ENCODE results near the gene PLCL2.
"Not testable (repeated sequence)": the region's sequence is repeated elsewhere in the genome, so short reads cannot be mapped to it uniquely, and the experiment has no call there.

Gene PLCL2

DNA sequence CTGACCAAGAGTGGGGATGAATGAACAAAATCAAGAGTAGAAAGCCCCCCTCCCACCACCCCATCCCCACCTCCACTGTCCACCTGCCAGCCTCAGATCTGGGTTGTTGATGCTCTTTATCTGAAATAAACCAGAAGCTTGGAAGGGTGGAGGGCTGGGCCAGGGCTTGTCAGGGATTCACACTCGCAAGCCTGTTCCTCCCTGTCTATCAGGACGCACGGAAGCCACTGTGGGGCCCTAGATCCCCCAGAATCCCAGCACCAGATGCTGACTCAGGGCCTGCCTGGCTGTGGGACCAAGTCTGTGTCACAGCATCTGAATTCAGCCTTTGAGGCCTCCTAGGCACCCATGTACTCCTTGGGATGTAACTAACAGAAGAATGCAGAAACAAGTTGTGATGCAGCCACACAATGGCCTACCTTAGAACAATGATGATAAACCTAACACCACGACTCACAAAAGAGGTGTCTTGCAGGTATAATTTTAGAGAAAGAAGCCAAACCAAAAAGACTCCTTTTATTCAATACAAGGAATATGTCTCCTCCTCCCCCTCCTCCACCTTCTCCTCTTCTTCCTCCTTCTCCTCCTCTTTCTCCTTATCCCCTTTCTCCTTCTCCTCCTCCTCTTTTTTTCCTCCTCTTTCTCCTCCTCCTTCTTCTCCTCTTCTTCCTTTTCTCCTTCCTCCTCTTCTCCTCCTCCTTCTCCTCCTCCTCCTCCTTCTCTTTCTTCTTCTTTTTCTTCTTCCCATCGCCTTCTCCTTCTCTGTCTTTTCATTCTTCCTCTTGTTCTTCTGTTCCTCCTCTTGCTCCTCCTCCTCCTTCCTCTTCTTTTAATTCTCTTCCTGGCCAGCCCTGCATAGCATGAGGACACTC, 234.7 kb downstream of the PLCL2 start:
- no peak for FAIRE-seq
- no peak for DNase-seq (ENCODE audit: insufficient read length)
- TF ChIP-seq TAF1 (IDR thresholded peaks at IDR 0.05; ENCODE audit: borderline replicate concordance, low read depth, low read length) = no peak
- TF ChIP-seq POLR2A (IDR thresholded peaks at IDR 0.05; ENCODE audit: low read depth, low read length) = no peak
- TF ChIP-seq POLR2AphosphoS5 (IDR thresholded peaks at IDR 0.05; ENCODE audit: low read depth, low read length) = no peak

DNA sequence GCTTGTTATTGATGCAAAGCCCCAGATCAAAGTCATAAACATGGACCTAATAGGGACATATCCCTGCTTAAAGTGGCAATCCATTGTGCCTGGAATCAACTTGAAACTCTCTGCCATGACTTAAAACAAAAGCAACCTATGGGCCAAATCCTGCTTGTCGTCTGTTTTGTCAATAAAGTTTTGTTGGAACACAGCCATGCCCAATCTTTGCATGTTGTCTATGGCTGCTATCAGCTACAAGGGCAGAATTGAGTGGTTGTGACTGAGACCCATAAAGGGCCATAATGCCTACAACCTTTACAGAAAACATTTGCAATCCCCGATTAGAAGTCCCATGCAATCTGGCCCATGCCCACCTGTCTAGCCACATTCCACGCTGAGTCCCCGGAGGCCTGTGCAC, 235.4 kb downstream of the PLCL2 start:
- DNase-seq (ENCODE audit: insufficient read length) (no peak), FAIRE-seq (no peak)
- TF ChIP-seq POLR2AphosphoS5 (IDR thresholded peaks at IDR 0.05; ENCODE audit: low read depth, low read length) (no peak), POLR2A (IDR thresholded peaks at IDR 0.05; ENCODE audit: low read depth, low read length) (no peak), TAF1 (IDR thresholded peaks at IDR 0.05; ENCODE audit: borderline replicate concordance, low read depth, low read length) (no peak)

DNA sequence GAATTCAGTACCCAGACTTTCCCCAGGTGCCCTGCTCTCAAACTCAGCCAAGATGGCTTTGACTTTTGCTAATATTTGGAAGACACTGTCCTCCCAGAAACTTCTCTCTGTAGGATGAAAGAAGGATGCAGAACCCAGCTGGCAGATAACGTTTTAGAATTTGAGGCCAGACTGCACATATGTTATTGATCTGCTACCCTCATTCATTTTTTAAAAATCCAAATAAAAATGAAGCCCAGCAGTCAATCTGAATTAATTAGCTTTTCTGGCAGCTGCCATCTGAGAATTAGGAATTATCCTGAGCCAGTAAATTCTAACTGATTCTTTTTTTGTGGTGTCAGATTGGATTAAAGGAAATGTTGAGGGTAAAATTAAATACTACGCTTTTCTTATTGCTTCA, 236.6 kb downstream of the PLCL2 start:
- TF ChIP-seq POLR2AphosphoS5 (IDR thresholded peaks at IDR 0.05; ENCODE audit: low read depth, low read length) (no peak), TAF1 (IDR thresholded peaks at IDR 0.05; ENCODE audit: borderline replicate concordance, low read depth, low read length) (no peak), POLR2A (IDR thresholded peaks at IDR 0.05; ENCODE audit: low read depth, low read length) (no peak)
- no peak for FAIRE-seq
- no peak for DNase-seq (ENCODE audit: insufficient read length)

DNA sequence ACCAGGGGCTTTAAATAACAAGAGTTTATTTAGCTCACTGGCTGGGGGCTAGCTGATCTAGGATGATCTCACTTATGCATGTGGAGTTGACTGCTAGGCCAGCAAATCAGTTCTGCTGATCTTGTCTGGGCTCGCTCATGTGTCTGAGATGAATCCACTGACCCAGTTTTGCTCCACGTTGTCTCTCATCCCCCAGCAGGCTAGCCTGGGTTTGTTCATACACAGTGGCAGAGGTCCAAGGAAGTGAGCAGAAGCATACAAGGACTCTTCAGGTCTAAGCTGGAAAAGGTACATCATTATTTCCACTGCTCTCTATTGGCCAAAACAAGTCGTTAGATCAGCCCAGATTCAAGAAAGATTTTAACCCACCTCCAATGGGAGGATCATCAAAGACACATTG, 238.0 kb downstream of the PLCL2 start:
- TF ChIP-seq TAF1 (IDR thresholded peaks at IDR 0.05; ENCODE audit: borderline replicate concordance, low read depth, low read length) = no peak
- no peak for TF ChIP-seq POLR2A (IDR thresholded peaks at IDR 0.05; ENCODE audit: low read depth, low read length)
- no peak for TF ChIP-seq POLR2AphosphoS5 (IDR thresholded peaks at IDR 0.05; ENCODE audit: low read depth, low read length)
- DNase-seq (ENCODE audit: insufficient read length) (no peak), FAIRE-seq (no peak)

DNA sequence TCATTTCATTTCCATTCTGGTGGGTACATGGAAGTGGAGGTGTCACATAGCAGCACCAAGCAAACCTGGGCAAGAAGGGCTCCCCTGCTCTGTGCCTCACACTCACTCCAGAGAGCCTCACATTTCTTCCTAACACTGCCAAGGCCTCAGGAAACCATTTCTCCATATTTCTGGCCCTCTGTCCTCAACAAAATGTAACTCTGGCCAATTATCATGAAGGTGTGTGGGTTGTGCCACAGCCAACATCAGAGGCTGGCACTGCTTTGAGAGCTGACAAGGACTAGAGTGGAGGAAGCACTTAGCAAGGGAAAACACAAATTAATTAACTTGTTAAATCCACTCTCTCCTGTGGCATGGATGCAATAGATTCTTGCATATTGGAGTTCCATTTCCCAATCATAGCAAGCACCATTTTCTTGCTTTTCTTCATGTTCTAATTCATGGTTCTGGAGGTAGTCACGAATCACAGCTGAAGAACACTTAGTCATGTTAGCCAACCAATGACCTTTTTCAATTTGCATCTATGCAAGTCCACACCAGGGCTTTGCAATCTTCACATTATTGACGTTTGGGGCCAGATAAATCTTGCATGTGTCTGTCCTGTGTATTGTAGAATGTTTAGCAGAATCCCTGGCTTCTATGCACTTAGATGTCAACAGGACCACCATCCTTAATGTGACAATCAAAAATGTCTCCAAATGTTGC, 241.1 kb downstream of the PLCL2 start:
- DNase-seq (ENCODE audit: insufficient read length) (no peak), FAIRE-seq (no peak)
- no peak for TF ChIP-seq TAF1 (IDR thresholded peaks at IDR 0.05; ENCODE audit: borderline replicate concordance, low read depth, low read length)
- TF ChIP-seq POLR2AphosphoS5 (IDR thresholded peaks at IDR 0.05; ENCODE audit: low read depth, low read length) = no peak
- no peak for TF ChIP-seq POLR2A (IDR thresholded peaks at IDR 0.05; ENCODE audit: low read depth, low read length)

DNA sequence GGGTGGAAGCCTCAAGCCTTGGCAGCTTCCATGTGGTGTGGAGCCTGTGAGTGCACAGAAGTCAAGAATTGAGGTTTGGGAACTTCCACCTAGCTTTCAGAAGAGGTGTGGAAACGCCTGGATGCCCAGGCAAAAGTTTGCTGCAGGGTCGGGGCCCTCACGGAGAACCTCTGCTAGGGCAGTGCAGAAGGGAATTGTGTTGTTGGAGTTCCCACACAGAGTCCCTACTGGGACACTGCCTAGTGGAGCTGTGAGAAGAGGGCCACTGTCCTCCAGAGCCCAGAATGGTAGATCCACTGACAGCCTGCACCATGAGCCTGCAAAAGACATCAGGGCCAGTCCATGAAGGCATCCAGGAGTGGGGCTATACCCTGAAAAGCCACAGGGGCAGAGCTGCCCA, 243.9 kb downstream of the PLCL2 start:
- not testable (repeated sequence) for DNase-seq (ENCODE audit: insufficient read length); FAIRE-seq

DNA sequence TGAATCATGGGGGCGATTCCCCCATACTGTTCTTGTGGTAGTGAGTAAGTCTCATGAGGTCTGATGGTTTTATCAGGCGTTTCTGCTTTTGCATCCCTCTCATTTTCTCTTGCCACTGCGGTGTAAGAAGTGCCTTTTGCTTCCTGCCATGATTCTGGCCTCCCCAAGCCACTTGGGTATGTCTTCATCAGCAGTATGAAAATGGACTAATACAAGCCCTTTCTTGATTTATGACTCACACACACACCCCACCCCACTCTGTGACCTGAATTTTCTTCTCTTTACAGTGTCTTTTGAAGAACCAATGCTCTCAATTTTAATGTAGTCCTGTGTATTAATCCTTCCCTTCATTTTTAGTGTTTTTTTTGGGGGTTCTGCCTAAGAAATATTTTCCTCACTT, 244.8 kb downstream of the PLCL2 start:
- no peak for FAIRE-seq
- no peak for TF ChIP-seq POLR2AphosphoS5 (IDR thresholded peaks at IDR 0.05; ENCODE audit: low read depth, low read length)
- no peak for TF ChIP-seq POLR2A (IDR thresholded peaks at IDR 0.05; ENCODE audit: low read depth, low read length)
- DNase-seq (ENCODE audit: insufficient read length) = no peak

DNA sequence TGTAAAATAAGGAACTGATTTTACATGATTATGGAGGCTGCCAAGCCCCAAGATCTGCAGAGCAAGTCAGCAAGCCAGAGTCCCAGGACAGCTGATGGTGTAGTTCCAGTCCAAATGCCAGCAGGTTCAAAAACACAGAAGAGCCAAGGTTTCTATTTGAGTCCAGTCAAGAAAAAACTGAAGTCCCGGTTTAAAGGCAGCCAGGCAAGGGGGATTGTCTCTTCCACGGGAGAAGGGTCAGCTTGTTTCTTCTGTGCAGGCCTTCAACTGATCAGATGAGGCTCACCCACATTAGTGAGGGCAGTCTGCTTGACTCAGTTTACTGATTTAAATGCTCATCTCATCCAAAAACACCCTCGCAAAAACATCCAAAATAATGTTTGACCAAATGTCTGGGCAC, 246.2 kb downstream of the PLCL2 start:
- TF ChIP-seq POLR2A (IDR thresholded peaks at IDR 0.05; ENCODE audit: low read depth, low read length) (no peak), POLR2AphosphoS5 (IDR thresholded peaks at IDR 0.05; ENCODE audit: low read depth, low read length) (no peak), TAF1 (IDR thresholded peaks at IDR 0.05; ENCODE audit: borderline replicate concordance, low read depth, low read length) (no peak)
- no peak for DNase-seq (ENCODE audit: insufficient read length)
- FAIRE-seq = no peak

DNA sequence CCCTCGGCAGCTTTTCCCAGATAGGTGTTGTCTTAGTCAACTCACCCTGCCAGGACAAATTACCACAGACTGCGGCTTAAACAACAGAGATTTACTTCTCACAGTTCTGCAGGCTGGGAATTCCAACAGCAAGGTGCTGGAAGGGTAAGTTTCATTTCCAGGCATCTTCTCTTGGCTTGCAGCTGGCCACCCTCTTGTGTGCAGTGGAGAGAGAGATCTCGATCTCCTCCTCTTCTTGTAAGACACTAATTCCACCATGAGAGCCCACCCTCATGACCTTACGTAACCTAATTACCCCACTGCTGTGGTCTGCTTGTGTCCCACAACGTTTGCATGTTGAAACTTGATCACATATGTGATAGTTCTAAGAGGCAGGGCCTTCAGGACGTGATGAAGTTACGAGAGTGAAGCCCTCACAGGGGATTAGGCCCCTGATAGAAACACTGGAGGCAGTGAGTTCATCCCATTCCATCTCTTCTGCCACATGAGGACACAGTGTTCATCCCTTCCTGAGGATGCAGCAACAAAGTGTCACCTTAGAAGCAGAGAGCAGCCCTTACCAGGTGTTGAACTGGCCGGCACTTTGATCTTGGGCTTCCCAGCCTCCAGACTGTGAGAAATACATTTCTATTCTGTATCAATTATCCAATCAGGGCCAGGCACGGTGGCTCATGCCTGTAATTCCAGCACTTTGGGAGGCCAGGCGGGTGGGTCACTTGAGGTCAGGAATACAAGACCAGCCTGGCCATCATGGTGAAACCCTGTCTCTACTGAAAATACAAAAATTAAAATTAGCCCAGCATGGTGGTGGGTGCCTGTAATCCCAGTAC, 247.7 kb downstream of the PLCL2 start:
- DNase-seq (ENCODE audit: insufficient read length) (no peak), FAIRE-seq (no peak)
- TF ChIP-seq TAF1 (IDR thresholded peaks at IDR 0.05; ENCODE audit: borderline replicate concordance, low read depth, low read length) (no peak), POLR2A (IDR thresholded peaks at IDR 0.05; ENCODE audit: low read depth, low read length) (no peak), POLR2AphosphoS5 (IDR thresholded peaks at IDR 0.05; ENCODE audit: low read depth, low read length) (no peak)

DNA sequence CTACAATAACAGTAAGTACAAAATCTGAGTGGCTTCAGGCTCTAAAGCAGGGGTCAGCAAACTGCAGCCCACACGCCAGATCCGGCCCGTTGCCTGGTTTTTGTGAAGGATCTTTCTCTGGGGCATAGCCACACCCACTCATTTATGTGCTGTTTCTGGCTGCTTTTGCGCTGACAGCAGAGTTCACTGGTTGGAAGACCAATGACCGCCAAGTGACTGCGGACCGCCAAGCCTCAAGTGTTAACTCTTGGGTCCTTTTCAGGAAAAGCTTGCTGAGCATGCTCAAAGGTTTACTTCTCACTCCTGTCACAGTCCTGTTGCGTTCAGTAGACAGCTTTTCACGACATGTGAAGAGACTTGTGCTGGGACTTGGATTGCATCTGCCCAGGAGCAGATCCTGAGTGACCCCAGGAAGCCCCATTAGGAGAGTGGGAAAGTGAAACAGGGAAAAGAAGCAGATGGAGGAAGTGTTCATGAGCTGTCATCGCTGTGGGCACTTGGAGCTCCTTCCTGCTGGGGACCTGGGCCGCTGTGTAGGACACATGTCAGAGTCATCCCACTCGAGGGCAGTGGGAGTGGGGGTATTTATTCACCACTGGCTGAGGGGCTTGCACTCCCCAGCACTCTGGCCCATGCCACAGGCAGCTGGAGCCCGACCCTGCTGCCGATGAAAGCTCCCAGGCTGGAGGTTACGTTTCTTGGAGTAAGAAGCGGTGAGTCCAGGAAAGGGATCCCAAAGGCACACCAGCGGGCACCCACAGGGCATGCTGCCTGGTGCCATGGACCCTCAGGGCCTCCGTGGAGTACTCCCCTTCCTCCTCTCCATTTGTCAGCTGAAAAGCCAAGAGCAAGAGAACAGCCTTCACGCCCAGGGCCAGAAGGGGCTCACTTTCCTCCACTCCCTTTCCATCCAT, 249.1 kb downstream of the PLCL2 start:
- TF ChIP-seq TAF1 (IDR thresholded peaks at IDR 0.05; ENCODE audit: borderline replicate concordance, low read depth, low read length) = no peak
- no peak for TF ChIP-seq POLR2AphosphoS5 (IDR thresholded peaks at IDR 0.05; ENCODE audit: low read depth, low read length)
- TF ChIP-seq POLR2A (IDR thresholded peaks at IDR 0.05; ENCODE audit: low read depth, low read length) = no peak
- no peak for FAIRE-seq
- no peak for DNase-seq (ENCODE audit: insufficient read length)

DNA sequence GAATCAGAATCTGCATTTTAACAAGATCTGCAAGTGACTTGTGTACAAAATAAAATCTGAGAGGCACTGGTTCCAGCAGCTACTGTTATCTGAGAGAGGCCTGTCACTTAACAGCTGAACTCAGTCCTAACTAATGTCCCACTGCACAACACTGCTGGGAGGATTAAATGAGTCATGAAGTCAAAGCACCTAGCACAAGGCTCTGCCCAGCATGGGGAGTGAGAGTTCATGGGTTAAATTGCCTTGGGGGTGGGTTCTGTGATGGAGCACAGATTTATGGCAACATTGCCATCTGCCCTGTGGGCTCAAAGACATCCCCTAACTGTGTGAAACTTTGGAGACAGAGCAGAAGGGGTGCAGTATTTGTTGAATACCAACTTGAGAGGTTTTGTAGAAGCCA, 250.9 kb downstream of the PLCL2 start:
- DNase-seq (ENCODE audit: insufficient read length) = no peak

More for the DNA sequence above, 250.9 kb downstream of the PLCL2 start:
- TF ChIP-seq TAF1 (IDR thresholded peaks at IDR 0.05; ENCODE audit: borderline replicate concordance, low read depth, low read length) (no peak), POLR2A (IDR thresholded peaks at IDR 0.05; ENCODE audit: low read depth, low read length) (no peak), POLR2AphosphoS5 (IDR thresholded peaks at IDR 0.05; ENCODE audit: low read depth, low read length) (no peak)
- FAIRE-seq = peak; percentile 60
